HG02798 (cell line): ENCODE results near the gene TPM3.
"Not testable (repeated sequence)": the region's sequence is repeated elsewhere in the genome, so short reads cannot be mapped to it uniquely, and the experiment has no call there.

ENCODE experiments used
- ATAC-seq: cut with Tn5 transposase; IDR thresholded peaks from one replicate; pipeline ENCODE4 v1.9.1; 2021; ENCODE audit warnings: mild to moderate bottlenecking; ENCODE audit not compliant: unreplicated experiment, poor library complexity

Gene TPM3

GRCh38 chr1:154191990-154192461, at the start of gene TPM3:
Gene TPM3, minus strand, starts transcription at chr1:154192100. Its CDS starts 82 bp downstream, at chr1:154192018.
- no peak for ATAC-seq

- no peak for ATAC-seq
Observed at GRCh38 chr1:154240294-154240833, 48.5 kb upstream of the TPM3 start.

GRCh38 chr1:154239491-154239890, 47.6 kb upstream of the TPM3 start:
- ATAC-seq = no peak

- ATAC-seq = no peak
Observed at GRCh38 chr1:154237880-154238506, 46.1 kb upstream of the TPM3 start.

- no peak for ATAC-seq
Observed at GRCh38 chr1:154237435-154237834, 45.5 kb upstream of the TPM3 start.

- no peak for ATAC-seq
Observed at GRCh38 chr1:154236855-154237254, 45.0 kb upstream of the TPM3 start.

GRCh38 chr1:154233127-154233526, 41.2 kb upstream of the TPM3 start:
- not testable (repeated sequence) for ATAC-seq

- not testable (repeated sequence) for ATAC-seq
Observed at GRCh38 chr1:154231112-154231511, 39.2 kb upstream of the TPM3 start.

- ATAC-seq = no peak
Observed at GRCh38 chr1:154225370-154225769, 33.5 kb upstream of the TPM3 start.

GRCh38 chr1:154223621-154224020, 31.7 kb upstream of the TPM3 start:
- no peak for ATAC-seq

- ATAC-seq = no peak
Observed at GRCh38 chr1:154222918-154223317, 31.0 kb upstream of the TPM3 start.

GRCh38 chr1:154222518-154222917, 30.6 kb upstream of the TPM3 start:
- no peak for ATAC-seq

- peak; percentile 10 for ATAC-seq
Observed at GRCh38 chr1:154221278-154222001, 29.5 kb upstream of the TPM3 start.

- no peak for ATAC-seq
Observed at GRCh38 chr1:154220970-154221277, 29.0 kb upstream of the TPM3 start.

GRCh38 chr1:154220071-154220969, 28.4 kb upstream of the TPM3 start, which contains the start of gene UBAP2L:
Gene UBAP2L, plus strand, starts transcription at chr1:154220955. Its CDS starts 4,169 bp downstream, at chr1:154225124.
- ATAC-seq = peak; percentile 96

- ATAC-seq = no peak
Observed at GRCh38 chr1:154219541-154219940, 27.6 kb upstream of the TPM3 start.

- no peak for ATAC-seq
Observed at GRCh38 chr1:154218545-154218944, 26.6 kb upstream of the TPM3 start.

GRCh38 chr1:154213274-154213673, 21.4 kb upstream of the TPM3 start:
- no peak for ATAC-seq

GRCh38 chr1:154212083-154212482, 20.2 kb upstream of the TPM3 start:
- no peak for ATAC-seq

- ATAC-seq = no peak
Observed at GRCh38 chr1:154208677-154209388, 16.9 kb upstream of the TPM3 start.
